ENCODE results near the gene ARMH3.

DNA sequence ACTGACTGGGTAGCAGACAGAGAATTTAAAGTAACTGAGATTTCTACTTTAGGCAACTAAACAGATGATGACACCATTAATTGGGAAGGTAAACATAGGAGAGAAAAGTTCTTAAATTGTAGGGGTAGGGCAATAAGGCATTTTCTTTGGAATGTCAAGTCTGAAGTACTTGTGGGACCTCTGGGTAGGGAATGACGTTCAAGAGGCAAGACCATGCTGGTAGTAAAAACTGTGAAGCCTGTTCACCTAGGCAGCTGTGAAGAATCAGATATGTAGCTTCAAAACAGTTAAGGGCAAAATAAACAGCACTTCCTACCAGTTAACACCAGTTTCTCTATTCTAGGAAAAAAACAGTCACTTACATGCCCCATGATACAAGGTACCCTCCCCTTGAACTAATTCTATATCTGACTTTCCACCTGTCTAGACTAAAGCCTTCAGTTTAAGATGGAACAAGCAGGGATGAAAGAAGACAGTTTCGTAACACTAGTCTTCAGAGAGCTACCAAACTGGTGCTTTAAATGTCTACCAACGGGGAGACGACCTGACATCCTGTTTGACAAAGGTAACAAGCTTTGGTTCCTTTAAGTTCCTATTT is 149.3 kb downstream of the ARMH3 start:
- no peak for TF ChIP-seq EZH2 (IDR thresholded peaks at IDR 0.05; ENCODE audit: borderline replicate concordance, low read length)
- TF ChIP-seq, protein P1, sequence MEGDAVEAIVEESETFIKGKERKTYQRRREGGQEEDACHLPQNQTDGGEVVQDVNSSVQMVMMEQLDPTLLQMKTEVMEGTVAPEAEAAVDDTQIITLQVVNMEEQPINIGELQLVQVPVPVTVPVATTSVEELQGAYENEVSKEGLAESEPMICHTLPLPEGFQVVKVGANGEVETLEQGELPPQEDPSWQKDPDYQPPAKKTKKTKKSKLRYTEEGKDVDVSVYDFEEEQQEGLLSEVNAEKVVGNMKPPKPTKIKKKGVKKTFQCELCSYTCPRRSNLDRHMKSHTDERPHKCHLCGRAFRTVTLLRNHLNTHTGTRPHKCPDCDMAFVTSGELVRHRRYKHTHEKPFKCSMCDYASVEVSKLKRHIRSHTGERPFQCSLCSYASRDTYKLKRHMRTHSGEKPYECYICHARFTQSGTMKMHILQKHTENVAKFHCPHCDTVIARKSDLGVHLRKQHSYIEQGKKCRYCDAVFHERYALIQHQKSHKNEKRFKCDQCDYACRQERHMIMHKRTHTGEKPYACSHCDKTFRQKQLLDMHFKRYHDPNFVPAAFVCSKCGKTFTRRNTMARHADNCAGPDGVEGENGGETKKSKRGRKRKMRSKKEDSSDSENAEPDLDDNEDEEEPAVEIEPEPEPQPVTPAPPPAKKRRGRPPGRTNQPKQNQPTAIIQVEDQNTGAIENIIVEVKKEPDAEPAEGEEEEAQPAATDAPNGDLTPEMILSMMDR (conservative IDR thresholded peaks at IDR 0.05 in 1 of 2, IDR thresholded peaks at IDR 0.05 in 1 of 2; ENCODE audit: extremely low read depth in 1 of 2, insufficient read depth in 1 of 2, low read depth in 1 of 2, low read length in 2 of 2) = no peak

Measured in mammary epithelial cell (primary cell).